Stimulated activated CD4-positive, alpha-beta T cell treated with anti-CD3 and anti-CD28 coated beads, Interleukin-15, amount 100 ng/mL, for 48 hours (primary cell): ENCODE results near the gene CEBPG.
A peak's percentile ranks its signal among the peaks of the same experiment; 100 is the strongest.

Experiments
- DNase-seq, 2 donors: peaks; one replicate each; pipeline ENCODE4 v3.0.0-alpha.2; 2020; ENCODE audit warnings: low read depth in 2 of 2

The CEBPG gene

DNA sequence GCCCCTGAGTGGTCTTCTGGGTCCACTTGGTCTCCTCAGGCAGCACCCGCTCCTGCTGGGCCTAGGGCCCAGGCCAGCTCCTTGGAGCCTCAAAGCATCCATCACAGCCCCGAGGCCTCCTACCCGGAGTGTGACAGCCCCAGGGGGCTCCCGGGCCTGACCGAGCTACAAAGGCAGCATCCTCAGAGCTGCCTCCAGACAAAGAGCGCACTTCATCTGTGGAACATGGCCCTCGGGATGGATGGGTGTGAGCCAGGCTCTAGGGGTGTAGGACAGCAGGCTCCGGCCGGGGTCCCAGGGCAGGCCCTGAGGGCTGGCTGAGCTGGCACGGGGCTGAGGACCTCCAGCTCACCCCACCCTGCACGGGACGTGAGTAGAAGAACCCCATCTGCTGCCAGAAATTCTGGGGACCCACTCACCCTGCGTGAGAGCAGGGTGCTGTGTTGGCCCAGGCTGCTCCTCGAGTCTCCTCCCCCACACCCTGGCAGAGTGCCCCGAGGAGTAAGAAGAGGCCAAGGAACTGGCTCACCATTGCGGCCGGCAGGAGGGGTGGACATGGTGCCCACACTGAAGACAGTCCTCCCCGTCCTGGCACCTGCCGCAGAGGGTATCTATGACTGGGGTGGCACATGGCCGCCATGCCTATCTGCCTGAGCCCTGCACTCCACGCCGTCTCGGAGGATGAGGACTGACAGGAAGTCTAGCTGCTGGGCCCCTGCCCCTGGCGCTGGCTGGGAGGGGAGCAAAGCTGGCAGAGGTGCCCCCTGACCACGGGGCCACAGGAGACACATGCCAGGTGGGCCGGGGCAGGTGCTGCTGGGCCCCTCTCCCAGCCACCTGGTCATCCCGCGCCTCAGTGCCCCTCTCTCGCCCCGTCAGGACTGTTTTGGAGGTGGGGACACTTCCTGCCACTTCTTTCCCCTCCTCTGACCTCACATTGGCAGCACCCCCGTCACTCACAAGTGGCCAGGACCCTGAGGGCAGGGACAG is 22.3 kb downstream of the CEBPG start:
- DNase-seq: no peak

DNA sequence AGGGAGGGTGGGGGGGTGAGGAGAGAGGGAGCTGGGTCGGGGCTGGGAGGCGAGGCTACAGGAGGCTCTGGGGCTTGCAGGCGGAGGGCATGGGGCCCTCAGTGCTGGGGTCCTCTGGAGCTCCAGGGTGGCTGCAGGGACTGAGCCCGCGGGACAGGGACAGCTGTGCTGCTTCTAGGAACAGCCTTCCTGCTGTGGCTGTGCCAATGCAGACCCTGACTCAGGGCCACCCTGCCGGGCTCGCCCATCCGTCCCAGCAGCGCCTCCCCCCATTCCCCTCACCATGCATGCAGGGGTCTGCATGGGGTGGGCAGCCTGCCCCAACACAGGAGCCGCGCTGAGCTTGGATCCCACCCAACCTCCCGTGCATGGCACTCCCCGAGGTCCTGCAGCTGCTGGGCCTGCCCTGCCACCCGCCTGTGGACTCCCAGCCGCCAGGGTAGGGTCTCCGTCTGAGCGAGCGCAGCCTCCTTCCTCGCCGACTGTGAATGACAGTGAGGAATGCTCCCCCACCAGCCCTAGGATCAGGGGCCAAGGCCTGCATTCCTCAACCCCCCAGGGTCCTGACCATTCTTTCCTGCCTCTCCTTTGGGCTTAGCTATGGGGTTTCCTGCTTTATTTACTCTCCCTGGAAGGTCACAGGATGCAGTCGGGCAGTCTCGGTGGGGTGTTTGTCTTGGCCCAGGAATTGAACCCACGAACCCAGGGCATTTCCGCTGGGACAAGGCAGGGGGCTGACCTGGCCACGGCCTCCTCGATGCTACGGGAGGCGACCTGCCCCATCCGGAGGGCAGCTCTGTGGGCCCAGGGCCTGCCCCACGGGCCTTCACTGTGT is 23.4 kb downstream of the CEBPG start:
- DNase-seq: no peak

- DNase-seq: no peak
These were observed 24.2 kb downstream of the CEBPG start for GRCh38 chr19:33397536-33398360.

- DNase-seq: no peak
These were observed 25.0 kb downstream of the CEBPG start for GRCh38 chr19:33398361-33399060.

- DNase-seq: no peak
These were observed 25.7 kb downstream of the CEBPG start for GRCh38 chr19:33399081-33399744.

- DNase-seq: no peak
These were observed 26.5 kb downstream of the CEBPG start for GRCh38 chr19:33399745-33400681.

GRCh38 chr19:33400856-33401682 is 27.6 kb downstream of the CEBPG start:
- DNase-seq: no peak

DNA sequence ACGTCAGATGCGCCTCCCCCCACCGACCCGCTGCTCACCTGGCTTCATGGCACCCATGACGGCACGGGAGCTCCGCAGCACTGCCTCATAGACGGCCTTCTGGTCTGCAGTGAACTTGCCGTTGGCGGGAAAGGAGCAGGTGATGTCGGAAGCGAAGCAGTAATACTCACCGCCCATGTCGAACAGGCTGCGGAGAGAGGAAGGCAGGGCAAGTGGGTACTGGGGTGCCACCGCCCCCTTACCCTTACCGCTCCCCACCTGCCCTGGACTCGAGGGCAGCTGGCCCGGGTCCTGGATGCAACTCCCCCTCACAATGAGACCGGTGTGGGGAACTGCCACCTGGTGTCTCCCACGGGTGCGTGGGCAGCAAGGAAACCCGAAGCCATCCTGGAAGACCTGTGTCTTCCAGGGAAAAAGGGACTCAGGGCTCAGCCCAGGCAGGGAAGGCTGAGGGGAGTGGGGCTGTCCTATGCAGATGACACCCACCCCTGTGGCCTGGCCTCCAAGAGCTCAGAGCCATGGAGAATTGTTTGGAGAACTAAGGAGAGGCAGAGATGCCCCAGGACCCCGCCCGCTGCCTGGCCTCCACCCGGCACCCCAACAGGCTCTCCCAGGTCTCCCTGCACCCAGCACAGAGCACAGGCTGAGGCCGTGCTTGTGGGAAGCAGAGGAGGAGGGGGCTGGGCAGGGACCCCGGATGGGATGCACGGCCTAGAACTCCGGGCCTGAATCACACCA is 28.3 kb downstream of the CEBPG start:
- no peak for DNase-seq

DNA sequence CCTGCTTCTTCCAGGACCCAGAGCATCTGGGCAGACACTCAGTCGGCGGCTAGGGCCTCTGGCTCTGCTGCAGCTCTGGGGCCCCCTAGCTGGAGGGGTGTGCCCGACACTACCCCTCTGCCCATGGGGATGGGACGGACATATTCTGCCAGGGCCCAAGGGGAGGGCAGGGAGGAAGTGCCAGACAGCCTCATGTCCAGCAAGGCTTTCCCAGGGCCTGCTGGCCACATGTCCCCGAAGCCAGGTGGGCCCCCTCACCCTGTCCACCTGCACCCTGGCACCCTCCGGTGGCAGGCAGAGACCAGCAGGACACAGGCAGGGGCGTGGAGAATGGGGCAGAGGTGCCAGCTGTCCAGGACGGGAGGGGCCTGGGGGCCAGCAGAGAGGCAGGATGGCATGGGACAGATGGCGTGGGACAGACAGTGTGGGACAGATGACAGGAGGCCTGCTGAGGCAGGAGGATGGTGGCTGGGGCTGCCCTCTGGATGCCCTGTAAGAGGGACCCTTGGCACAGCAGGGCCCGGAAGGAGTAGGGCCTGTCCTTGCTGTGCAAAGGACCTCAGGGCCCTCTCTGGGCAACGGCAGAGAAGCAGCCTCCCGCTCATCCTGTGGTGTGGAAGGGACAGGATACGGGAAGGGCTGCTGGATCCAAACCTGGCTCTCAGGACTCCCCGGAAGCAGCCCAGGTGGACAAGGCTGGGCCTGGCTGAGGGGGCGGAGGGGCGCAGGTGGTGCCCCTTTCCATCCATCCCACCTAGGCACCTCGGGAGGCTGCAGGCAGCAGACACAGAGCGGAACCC is 29.1 kb downstream of the CEBPG start:
- DNase-seq: no peak

- no peak for DNase-seq
These were observed 29.9 kb downstream of the CEBPG start for GRCh38 chr19:33403221-33403972.

DNA sequence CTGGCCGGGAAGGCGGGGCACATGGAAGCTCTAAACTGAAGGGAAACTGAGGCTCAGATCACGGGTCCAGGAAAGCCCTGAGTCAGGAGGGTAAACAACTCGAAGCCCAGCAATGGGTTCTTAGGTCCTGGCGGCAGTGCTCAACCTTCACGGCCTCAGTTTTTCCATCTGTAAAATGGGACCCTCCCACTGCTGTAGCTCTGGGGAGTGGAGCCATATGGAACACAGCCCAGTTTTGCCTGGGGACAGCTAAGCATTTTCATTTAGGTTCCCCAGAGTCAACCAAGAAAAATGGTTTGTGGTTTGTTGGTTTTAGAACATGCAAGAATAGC is 30.4 kb downstream of the CEBPG start:
- DNase-seq: no peak

DNA sequence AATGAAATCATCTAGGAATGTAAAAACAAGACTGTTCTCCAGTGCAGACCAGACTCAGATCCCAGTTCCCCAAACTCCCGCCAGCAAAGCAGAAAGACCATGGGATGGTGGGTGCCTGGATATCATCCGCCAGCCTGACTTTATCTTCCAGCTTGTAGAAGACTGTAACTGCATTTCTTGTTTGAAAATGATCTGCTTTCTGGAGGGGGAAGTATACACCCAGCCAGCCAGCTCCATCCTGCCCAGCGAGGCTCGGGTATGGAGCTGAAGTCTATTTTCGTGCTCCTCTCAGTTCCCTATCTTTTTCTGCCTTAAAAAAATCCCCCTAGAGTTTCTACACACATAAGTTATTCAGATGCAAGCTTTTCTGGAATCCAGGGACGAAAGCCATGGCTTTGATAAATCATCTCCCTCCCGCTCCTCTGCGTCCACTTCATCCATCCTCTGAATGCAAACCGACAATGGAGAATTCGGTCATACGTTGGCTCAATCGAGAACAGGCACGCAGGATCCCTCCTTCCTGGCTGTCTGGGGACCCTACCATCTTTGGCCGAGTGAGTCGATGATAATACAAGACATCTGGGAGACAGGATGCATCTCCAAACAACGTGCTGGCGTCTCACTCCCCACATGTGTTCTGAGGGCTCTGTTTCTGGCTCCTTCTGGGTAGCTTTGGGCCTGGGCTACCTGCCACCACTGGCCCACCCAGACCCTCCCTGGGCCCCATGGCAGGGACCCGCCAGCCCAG is 31.2 kb downstream of the CEBPG start:
- DNase-seq: no peak

GRCh38 chr19:33405254-33405552 is 31.7 kb downstream of the CEBPG start:
- no peak for DNase-seq

DNA sequence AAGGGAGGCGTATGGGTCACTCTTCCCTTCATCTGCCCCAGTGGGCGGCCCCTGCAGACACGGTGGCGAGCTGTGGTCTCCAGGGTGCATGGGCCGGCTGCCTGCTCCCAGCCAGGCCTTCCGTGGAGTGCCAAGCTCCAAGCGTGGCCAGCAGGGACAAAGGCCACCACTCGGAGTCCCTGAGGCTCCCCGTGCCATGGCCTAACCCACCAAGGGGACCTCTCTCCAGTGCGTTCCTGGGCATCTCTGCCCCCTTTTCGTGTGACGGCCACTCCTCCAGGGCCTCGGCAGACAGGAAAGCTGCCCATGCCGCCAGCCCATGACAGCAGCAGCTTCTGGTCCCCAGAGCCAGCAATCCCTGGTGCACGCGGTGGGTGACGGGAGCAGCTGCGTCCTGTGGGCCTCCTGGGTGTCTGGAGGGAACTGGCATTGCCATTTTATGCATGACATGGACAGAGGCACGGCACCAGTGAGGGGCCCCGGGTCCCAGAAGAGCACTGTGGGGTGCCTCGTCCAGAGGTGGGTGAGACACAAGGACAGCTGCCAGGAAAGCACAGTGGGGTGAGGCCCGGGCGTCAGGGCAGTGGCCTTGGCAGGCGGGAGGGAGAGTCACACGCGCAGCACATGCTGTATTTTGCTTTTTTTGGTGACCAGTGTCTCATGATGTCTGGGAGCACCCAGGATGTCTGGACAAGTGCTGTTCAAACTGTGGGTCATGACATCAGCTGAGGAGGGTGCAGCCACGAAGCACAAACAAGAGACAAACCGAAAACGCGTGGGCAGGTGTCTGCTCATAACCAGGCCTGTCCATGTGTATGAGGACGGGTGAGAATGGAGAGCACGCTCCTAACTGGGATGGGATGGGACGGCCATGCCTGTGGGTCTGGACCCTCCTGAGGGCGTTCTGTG is 32.3 kb downstream of the CEBPG start:
- peak in 1 of 2 donors; percentile 4 for DNase-seq
